Central memory CD8-positive, alpha-beta T cell (primary cell): ENCODE data around the gene GNG12.
"Not testable (repeated sequence)": the region's sequence is repeated elsewhere in the genome, so short reads cannot be mapped to it uniquely, and the experiment has no call there.

Experiments
- ATAC-seq: fragments of 150-1000 bp; cut with Tn5 transposase; replicated peaks from 2 replicates; pipeline ENCODE4 v1.10.0; 2022; ENCODE audit warnings: mild to moderate bottlenecking, moderate FRiP score, moderate number of reproducible peaks; ENCODE audit not compliant: poor library complexity, severe bottlenecking; ENCODE audit errors: extremely low read depth
- DNase-seq, 2 donors: peaks; one replicate each; pipeline ENCODE4 v3.0.0; 2021; ENCODE audit warnings: low spot score in 2 of 2
- H3K27ac Mint-ChIP-seq: one replicate; pipeline ENCODE4 v1.8.0; 2022; ENCODE audit warnings: low read depth, mild to moderate bottlenecking, moderate library complexity, mixed read lengths
- H3K27me3 Mint-ChIP-seq: one replicate; pipeline ENCODE4 v1.8.0; 2022; ENCODE audit warnings: mixed read lengths
- H3K36me3 Mint-ChIP-seq: one replicate; pipeline ENCODE4 v1.8.0; 2022; ENCODE audit warnings: mild to moderate bottlenecking, moderate library complexity, mixed read lengths; ENCODE audit not compliant: insufficient read depth
- H3K4me1 Mint-ChIP-seq: one replicate; pipeline ENCODE4 v1.8.0; 2022; ENCODE audit warnings: mixed read lengths
- H3K4me3 Mint-ChIP-seq: one replicate; pipeline ENCODE4 v1.8.0; 2022; ENCODE audit warnings: mild to moderate bottlenecking, moderate library complexity, mixed read lengths
- H3K9me3 Mint-ChIP-seq: one replicate; pipeline ENCODE4 v1.8.0; 2022; ENCODE audit warnings: mixed read lengths

GNG12 gene

DNA sequence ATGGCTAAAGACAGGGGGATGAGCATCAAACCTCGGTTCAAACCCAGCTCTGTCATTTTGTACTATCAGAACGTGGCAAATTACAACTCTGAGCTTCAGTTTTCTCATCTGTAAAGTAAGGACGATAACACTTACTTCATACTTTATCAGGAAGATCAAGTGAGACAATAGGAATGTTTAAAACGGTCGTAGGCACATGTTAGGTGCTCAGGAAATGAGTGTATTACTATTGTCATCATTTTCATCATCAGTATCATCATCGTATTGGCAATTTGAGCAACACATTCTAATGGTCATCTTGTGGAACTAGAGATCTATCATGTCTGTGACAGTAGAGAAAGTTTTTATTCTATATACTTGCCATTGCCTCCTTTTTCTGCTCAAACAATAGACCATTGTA is 170.4 kb downstream of the GNG12 start:
- H3K27ac Mint-ChIP-seq: no peak overlapping the region
- H3K36me3 Mint-ChIP-seq: no peaks in the 10 kb centered on the region
- no peaks in the 10 kb centered on the region for H3K4me1 Mint-ChIP-seq
- peaks cover 68% of the 10 kb centered on the region for H3K27me3 Mint-ChIP-seq
- no peak for ATAC-seq
- DNase-seq: no peak
- H3K9me3 Mint-ChIP-seq: no peaks in the 10 kb centered on the region
- no peak overlapping the region for H3K4me3 Mint-ChIP-seq

DNA sequence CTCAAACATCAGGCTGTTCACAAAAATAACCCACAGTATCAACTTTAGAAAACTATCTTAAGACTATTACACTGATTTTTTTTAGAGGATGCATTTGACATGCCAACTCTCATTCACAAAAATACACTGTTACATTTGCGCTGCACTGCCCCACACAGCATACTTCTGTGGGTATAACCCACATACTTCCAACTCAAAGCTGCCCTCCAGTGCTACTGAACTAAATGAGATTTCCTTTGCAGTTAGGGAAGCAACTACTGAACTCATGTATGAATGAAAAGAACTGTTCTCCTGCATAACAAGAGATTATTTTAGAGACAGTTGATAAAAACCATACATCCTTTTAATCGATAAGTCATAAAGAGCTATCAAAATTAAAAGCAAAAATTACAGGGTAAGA is 174.0 kb downstream of the GNG12 start:
- H3K4me3 Mint-ChIP-seq: no peak overlapping the region
- H3K27ac Mint-ChIP-seq: no peak overlapping the region
- no peak for ATAC-seq
- no peaks in the 10 kb centered on the region for H3K36me3 Mint-ChIP-seq
- DNase-seq: no peak
- peaks cover 55% of the 10 kb centered on the region for H3K27me3 Mint-ChIP-seq
- H3K9me3 Mint-ChIP-seq: no peaks in the 10 kb centered on the region
- H3K4me1 Mint-ChIP-seq: no peaks in the 10 kb centered on the region

DNA sequence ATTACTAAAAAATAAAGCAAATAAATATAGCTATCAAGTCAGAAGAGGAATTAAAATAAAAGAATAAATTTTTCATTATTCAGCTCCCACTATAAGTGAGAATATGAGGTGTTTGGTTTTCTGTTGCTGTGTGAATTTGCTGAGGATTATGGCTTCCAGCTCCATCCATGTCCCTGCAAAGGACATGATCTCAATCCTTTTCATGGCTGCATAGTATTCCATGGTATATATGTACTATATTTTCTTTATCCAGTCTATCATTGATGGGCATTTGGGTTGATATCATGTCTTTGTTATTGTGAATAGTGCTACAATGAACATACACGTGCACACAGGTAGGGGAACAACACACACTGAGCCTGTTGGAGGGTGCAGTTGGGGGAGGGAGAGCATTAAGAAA is 176.1 kb downstream of the GNG12 start:
- not testable (repeated sequence) for ATAC-seq, H3K4me3 Mint-ChIP-seq, H3K27ac Mint-ChIP-seq, DNase-seq, H3K4me1 Mint-ChIP-seq, H3K36me3 Mint-ChIP-seq, H3K9me3 Mint-ChIP-seq
- peaks cover 44% of the 10 kb centered on the region for H3K27me3 Mint-ChIP-seq

DNA sequence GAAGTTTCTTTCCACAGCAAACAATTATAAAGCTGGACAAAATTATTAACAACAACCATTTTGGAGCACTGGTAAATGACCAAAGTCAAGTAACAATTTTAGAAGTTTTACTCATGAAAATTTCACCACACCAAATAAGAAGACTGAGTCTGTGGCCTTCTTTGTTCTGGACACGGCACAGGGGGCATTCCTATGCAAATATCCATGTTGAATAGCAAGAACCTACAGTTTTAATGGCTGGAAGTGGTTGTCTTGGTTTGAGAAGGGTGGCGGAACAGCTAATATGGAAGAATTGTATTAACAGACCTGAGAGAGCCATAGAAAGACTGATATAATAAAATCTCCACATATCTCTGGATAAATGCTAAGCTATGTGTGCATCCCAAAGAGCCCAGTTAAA is 177.7 kb downstream of the GNG12 start:
- ATAC-seq (no peak), DNase-seq (no peak)
- H3K4me3 Mint-ChIP-seq: no peak overlapping the region
- no peak overlapping the region for H3K27ac Mint-ChIP-seq
- H3K36me3 Mint-ChIP-seq: no peaks in the 10 kb centered on the region
- no peaks in the 10 kb centered on the region for H3K4me1 Mint-ChIP-seq
- peaks cover 28% of the 10 kb centered on the region for H3K27me3 Mint-ChIP-seq
- no peaks in the 10 kb centered on the region for H3K9me3 Mint-ChIP-seq

DNA sequence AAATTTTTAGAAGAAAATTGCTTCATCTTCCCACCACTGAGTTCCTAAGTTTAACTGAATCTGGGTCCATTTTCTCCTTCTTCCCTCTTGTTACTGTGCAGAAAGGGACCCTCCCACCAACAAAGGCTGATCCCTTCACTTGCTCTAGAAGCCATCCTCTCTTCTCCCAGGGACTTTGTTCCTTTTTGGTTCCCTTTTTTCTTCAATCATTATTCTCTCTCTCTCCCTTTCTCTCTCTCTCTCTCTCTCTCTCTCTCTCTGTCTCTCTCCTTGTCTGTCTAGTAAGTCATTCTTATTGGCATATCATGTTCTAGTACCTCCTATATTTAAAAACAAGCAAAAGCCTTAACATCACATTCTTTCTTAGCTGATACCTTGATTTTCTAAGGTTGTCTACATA is 180.0 kb downstream of the GNG12 start:
- ATAC-seq (no peak), DNase-seq (no peak)
- peaks cover 5% of the 10 kb centered on the region for H3K27me3 Mint-ChIP-seq
- H3K4me3 Mint-ChIP-seq: no peak overlapping the region
- H3K27ac Mint-ChIP-seq: no peak overlapping the region
- H3K4me1 Mint-ChIP-seq: no peaks in the 10 kb centered on the region
- no peaks in the 10 kb centered on the region for H3K9me3 Mint-ChIP-seq
- no peaks in the 10 kb centered on the region for H3K36me3 Mint-ChIP-seq

DNA sequence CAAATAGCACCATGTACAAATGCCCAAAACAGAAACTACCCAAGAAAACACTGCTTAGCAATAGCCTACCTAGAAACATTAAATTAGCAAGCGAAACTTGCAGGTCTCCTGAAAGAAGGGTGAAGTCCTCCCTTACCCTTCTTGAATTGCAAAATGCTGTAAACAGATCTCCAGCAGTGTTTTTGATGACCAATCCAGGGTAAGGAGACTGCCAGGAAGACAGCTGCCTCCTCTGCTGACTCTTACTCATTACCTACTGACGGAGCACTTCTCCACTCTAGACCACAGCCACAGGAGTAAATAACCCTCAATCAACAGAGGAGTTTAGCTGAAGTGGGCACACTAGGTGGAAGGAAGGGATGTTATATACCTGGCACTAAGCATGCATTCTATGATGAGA is 180.5 kb downstream of the GNG12 start:
- ATAC-seq (no peak), DNase-seq (no peak)
- Mint-ChIP-seq H3K4me3 (no peak overlapping the region), H3K27me3 (peaks cover under 1% of the 10 kb centered on the region), H3K27ac (no peak overlapping the region), H3K4me1 (no peaks in the 10 kb centered on the region), H3K36me3 (no peaks in the 10 kb centered on the region), H3K9me3 (no peaks in the 10 kb centered on the region)
